Stromal cell of bone marrow (primary cell): ENCODE results near the gene SIPA1L3.
"Not testable (repeated sequence)": the region's sequence is repeated elsewhere in the genome, so short reads cannot be mapped to it uniquely, and the experiment has no call there.

Source experiments
- DNase-seq: peaks from one replicate; pipeline ENCODE4 v3.0.0-alpha.2; 2012; ENCODE audit warnings: low read depth

The SIPA1L3 gene

DNA sequence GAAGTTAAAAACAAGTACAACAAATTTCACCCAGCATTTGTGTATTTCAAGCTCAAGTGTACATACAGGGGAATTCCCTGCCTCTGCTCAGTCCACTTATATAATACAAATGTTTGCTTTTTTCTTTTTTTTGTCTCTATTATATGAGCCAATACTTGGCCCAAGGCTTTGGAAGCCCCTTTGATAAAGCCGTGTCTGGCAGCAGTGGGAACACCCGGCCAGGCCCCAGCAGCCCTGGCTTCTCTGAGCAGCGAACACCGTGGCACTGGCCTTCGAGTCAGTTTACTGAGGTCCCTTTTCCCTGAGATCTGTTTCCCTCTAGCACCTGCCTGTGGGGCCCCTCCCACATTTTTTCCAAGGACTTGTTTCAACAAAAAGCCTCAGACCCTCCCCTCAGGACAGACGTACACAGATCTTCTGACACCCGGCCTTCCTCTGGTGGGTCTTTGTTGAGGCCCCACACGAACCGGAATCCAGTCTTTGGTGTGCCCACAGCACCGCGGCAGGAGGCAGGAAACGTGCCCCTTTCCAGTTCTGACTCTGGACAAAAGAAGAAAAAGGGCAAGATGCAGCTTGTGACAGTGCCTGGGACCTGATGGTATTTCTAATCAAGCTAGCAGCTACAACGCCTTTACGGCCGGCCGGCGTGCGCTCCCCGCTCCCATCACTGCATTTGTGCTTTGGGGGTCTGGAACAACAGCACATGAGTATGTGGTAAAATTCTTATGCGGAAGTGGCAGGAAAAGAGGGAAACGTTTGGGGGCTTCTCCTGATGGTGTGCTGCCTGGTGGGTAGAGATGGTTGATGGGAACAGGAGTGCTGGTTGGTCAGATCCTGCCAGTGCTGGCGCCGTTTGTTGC lies 13.8 kb downstream of the SIPA1L3 start:
- no peak for DNase-seq

DNA sequence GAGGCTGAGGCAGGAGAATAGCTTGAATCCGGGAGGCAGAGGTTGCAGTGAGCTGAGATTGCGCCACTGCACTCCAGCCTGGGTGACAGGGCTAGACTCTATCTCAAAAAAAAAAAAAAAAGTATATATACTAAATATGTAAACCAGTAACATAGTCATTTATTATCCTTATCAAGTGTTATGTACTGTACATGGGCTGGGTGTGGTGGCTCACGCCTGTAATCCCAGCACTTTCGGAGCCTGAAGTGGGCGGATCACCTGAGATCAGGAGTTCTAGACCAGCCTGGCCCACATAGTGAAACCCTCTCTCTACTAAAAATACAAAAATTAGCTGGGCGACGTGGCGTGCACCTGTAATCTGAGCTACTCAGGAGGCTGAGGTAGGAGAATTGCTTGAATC lies 17.6 kb downstream of the SIPA1L3 start:
- not testable (repeated sequence) for DNase-seq

DNA sequence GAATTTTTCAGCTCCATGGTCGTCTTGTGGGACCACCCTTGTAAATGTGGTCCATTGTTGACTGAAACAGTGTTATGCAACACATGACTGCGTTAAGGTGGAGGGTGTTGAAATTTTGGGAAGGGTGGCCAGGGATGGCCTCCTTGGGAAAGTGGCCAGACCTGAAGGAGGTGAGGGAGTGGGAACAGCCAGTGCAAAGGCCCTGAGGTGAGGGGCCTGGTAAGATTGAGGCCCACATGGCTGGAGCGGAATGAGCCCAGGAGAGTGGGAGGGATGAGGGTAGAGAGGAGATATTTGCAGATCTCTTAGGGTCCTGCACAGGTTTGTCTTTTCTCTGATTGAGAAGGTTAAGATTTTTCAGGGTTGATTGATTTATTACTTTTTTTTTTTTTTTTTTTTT lies 18.2 kb downstream of the SIPA1L3 start:
- no peak for DNase-seq

DNA sequence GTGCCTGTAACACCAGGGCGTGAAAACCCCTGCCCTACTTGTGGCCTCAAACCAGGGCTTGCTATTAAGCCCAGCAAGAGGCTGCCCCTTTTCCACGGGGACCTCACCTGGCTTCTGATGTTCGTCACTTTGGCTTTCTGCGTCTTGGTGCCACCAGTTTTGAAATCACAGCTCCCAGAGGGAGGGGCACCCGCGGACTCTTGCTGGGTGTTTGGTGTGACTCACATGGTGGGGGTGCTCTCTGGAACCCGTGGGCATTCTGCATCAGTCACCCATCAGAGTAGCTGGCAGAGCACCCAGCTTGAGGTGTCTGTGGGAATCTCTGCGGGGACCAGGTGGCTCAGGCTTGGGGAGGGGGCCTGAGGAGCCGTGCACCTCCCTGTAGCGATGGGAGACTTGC lies 19.2 kb downstream of the SIPA1L3 start:
- no peak for DNase-seq

DNA sequence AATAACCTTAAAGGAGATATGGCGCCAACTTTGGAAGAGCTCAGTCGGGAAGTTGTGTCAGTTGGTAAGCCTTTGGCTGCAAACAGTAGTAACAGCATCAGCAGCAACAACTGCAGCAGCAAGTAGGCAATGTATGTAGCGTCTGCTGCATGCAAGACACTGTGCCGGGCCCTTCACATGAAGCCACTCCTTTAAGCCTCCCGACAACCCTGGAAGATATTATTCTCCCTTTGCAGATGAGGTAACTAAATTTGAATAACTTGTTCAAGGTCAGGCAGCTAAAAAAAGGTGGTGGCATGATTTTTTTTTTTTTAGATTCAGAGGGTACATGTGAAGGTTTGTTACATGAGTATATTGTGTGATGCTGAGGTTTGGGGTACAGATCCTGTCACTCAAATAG lies 19.7 kb downstream of the SIPA1L3 start:
- no peak for DNase-seq

DNA sequence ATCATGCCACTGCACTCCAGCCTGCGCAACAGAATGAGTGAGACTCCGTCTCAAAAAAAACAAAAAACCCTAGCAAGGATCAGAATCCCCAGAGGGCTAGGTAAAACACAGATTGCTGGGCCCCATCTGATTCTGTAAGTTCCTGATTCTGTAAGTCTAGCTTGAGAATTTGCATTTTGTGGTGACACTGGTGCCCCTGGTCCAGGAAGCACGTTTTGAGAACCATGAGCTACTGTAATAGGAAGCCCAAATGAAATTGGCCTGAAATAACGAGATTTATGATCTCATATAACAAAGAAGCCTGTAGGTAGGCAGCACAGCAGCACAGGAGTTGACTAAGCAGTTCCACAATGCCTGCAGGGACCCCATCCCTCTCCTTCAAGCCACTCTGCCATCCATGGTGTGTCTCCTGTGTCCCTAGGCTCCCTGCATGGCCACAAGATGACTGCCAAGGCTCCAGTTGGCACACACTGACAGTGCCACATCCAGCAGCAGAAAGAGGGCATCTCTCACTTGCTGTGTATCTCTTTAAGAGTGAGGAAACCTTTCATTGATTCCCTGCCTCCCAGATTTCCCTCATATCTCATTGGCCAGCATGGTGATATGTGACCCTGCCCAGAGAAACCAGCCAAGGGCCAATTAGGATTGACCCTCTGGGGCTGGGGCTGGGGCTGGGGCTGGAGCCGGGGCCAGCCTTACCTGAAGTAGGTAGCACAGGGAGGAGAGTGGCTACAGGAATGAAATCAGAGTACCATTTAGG lies 21.7 kb downstream of the SIPA1L3 start:
- no peak for DNase-seq

DNA sequence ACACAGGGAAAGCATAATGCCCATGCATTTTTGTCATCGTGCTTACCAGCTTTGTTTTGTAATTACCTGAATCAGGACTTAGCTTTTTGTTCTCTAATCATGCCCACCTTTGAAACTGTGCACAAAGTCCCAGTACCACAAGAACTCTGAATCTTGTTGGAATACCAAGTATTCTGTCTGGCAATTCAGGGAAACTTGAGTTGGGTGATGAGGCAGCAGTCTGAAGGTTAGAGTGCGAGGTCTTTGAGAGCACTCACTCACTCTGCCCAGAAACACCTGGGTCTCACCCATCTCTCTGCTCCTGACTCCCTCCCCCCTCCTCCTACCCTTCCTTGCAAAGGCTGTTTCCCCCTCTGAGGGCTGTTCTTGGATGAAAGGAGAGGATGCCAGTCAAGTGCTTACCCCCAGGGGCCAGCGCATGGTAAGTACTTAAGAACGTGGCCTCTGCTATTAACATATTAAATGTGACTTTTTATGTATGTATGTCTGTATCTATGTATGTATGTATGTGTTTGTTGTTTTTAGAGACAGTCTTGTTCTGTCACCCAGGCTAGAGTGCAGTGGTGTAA lies 22.4 kb downstream of the SIPA1L3 start:
- no peak for DNase-seq

DNA sequence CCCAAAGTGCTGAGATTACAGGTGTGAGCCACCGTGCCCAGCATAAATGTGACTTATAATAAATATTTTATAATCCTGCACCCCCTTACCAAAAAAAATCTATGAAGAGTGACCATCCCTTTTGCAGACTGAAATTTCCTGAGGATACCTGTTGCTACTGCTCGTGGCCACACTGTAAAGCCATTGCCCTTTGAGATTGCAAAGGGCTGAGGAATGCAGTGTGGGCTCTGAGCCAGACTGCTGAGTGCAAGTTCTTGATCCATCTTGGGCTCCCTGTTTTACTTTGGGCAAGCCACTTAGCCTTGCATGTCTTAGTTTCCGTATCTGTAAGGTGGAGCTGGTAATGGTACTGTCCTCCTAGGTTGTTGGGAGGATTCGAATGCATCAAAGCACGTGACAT lies 23.4 kb downstream of the SIPA1L3 start:
- DNase-seq: no peak

DNA sequence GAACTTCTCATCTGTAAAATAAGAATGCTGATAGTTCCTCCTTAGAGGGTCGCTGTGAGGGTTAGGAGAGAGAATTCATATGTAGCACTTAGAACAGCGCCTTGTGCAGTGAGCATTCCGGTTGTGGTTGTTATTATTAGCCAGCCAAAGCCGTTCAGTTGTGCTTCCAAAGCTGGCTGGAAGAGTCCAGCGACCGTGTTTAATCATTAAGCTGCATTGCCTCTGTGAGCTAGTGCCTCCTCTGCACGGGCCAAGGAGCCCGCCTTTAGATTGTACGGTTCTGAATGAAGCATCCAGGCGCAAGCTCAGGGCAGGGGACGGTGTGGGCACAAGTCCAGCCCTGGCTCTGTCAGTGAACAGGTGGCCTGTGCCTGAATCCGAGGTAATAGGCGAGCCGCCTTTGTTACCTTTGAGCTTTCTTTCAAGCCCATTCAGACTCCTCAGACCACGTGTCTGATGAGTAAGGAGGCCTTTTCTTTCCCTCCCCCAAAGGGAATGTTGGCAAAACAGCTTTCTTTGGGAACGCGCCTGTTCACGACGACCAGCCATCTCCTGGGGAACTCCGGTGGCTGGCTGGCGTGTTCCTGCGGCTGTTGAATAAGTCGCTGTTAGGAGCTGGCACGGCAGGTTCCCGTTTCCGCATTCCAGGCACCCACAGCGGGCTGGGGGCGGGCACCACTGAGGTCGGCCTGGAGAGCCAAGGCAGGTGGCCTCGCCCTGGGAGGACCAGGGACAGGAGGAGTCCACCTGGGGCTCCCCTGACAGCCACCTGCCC lies 25.1 kb downstream of the SIPA1L3 start:
- DNase-seq: peak; percentile 38

DNA sequence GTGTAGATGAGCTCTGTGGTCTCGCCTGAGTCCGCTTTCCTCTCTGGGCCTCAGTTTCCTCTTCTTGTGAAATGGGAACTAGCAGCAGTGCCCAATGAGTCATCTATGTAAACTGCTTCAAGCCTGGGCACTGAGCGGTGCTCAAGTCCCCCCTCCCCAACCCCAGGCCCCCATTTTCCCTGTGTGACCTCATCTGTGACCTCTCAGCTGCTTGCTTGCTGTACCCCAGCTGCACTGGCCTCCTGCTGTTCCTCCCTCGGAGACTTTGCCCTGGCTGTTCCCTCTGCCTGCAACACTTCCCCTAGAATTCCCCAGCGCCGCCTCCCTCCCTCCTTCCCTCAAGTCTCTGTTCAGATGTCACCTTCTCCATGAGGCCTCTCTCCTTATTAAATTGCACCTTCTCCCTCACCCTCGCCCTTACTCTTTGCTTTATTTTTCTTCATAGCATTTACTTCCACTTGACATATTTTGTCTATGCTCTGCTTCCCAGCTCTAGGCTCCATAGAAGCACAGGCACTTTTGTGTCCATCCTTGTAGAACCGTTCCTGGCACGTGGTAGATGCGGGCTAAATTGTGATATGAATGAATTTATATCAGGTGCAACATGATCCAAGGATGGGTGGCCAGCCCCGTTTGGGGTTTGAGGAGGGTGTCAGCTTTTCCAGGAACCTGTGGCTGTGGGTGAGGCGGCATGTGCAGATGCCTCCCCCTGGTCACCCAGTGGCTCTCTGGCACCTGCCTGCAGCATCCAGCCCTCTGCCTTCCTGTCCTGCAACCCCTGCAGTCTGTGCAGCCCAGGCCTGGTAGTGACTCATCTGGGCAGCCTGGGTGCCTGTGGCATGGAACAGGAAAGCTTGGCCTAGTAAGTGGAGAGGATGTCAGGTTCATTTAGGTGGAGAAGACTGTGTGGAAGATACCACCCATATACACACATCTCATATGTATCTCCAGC lies 26.3 kb downstream of the SIPA1L3 start:
- DNase-seq: peak; percentile 3

DNA sequence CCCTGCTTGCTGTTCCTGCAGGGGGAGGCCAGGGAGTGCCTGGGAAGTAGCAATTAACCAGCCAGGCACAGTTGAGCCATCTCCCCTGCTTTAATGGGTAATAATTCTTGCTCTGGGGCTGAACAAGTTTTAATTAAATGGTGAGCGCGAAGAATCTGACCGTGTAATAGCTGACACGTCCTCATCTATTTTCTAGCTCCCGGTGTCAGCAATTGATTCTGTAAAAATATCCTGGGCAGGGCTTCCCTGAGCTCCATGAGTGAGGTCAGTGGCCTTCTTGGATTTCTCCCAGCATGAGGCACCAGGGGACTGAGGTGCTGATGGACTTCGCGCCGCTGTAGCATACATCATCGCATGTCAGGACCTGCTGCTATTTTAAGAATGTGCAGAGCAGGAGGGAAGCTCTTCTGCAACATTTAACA lies 26.9 kb downstream of the SIPA1L3 start:
- peak; percentile 10 for DNase-seq

DNA sequence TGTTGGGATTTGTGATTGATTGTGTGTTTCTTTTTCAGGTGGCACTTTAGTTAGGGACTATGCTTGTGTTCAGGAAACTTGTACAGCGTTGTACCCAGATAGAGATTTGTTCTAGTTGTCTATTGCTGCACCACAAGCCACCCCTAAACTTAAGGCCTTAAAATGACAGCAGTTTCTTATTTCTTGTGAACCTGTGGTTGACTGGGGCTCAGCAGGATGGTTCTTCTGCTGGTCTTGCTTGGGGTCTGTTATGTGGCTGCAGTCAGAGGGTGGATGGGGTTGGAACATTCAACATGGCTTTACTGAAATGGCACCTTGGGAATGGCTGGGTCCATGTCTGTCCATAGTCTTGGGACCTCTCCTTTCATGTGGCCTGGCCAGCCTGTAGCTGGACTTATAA lies 28.3 kb downstream of the SIPA1L3 start:
- DNase-seq: no peak

DNA sequence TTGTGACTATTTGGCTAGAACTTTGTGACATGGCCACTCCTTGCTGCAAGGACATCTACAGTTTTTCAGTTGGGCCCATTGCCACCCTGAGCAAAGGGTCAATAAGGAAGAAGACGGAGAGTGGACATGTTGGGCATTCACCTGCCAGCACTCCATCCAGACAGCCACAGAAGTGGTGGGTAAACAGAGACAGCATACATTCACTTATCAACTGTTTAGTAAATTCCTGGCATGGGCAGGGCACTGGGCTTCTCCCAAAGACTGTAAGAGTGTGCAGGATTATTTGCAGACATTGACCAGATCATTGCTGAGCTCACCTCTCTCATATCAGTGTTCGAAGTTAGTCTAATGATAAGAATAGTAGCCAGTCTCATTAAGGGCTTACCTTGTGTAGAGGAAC lies 29.2 kb downstream of the SIPA1L3 start:
- no peak for DNase-seq

DNA sequence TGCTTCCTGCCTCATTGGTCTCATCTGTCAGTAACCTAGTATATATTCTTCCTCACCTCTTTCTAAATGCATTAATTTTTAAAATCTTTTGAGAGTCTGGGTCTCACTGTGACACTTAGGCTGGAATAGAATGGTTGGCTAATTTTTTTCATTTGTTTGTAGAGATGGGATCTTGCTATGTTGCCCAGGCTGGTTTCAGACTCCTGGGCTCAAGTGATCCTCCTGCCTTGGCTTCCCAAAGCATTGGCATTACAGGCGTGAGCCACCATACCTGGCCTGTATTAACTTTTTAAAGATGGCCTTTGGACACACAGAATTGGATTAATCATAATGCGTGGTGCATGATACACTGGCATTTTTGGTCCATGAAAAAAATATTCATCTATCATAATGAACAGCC lies 29.9 kb downstream of the SIPA1L3 start:
- no peak for DNase-seq

DNA sequence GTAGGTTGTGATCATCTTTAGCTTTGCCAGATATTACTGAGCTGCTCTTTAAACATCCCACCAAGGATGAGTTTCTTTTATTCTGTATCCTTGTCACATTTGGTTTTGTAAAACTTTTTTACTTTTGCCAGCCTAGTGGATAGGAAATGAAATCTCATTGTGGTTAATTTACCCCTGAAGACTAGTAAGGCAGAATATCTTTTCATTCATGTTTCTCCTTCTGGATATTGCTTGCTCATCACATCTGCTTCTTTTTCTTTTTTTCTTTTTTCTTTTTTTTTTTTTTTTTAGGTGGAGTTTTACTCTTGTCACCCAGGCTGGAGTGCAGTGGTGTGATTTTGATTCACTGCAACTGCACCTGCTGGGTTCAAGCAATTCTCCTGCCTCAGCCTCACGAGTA lies 31.3 kb downstream of the SIPA1L3 start:
- no peak for DNase-seq

DNA sequence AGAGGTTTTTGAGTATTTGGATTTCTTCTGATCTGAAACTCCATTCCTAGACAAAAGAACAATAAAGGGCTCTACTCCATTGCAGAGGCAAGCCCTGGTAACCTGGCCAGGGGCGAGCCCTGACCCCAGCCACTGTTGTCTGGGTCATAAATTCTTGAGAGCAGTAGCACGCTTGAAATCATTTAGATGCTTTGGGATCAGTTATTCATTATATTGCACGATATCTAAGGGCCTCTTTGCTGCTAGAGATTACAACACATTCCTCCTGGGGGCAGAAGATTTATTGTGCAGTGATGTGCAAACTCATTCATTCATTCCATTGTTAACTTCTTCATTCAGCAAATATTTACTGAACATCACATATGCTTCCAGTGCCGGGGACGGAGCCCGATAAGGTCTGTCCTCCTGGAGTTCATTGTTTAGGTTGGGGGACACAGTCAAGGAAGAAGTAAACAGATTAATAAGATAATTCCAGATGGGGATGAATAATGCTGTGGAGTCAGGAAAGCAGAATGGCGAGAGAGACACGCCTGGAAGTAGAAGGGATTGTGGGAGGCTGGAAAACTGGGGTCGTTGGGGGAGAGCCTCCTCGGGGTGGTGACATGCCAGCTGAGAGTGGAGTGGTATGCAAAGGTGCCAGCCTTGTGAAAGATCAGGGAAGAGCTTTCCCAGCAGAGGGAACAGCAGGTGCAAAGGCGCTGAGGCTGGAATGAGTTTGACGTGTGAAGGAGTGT lies 34.9 kb downstream of the SIPA1L3 start:
- DNase-seq: no peak

DNA sequence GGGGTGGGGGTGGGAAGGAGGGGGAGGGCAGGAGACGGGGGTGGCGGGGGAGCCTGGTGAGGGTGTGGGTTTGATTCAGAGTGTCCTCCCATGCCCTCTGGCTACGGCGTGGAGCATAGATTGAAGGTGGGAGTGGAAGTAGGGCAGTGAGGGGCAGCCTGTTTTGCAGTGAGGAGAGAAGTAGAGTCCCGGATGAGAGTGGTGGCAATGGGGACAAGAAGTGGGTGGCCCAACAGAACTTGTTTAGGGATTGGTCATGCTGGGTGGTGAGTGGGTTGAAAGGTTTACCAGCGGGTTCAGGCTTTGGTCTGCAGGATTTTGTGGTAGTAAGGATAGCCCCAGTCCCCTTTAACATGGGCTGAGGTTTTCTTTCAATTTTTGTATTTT lies 35.5 kb downstream of the SIPA1L3 start:
- DNase-seq: no peak

DNA sequence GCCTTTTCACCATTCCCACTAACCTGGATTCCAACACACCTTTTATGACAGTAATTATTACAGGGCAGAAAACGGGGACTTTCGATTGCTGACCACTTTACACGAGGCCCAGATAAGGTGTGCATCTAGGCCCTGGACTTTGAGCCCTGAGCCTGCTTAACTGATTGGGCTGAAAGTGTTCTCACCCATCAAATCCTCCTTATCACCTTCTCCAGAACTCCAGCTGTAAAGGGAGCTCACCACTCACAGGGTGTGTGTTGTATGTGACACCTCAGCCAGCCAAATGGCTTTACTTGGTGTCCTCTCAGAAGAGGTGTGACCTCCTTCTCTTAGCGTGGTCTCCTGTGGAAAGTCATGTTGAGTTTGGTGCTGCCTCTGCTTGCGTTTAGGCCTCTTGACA lies 36.5 kb downstream of the SIPA1L3 start:
- DNase-seq: no peak

DNA sequence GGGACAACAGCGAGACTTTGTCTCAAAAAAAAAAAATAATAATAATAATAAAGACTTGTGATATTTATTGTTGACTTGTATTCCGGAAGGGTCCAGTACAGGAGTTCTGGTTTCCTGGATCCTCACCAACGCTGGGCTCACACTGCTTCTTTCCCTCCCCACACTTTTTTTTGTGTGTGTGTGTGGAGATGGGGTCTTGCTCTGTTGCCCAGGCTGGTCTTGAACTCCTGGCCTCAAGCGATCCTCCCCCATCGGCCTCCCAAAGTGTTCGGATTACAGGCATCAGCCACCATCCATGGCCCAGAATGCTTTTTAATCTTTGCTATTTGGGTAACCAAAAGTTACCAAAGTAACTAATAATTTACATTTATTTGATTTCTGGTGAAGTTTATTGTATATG lies 39.1 kb downstream of the SIPA1L3 start:
- no peak for DNase-seq

DNA sequence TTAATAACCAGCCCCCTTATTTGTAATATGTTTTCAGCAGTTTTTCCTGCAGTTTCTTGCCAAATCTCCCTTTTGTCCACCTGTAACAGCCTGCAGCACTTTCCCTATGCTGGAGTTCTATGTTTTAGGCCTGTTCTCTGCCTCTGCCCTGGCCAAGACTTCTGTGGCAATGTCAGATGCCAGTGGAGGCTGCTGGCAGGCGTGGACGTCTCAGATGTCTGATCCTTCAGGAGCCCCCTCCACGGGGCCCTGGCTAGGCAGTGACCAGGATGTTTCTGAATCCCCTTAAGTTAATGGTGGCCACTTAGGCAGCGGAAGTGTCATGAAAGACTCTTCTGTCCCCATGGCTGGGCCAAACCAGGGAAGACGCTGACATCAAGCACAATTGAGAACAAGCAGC lies 40.8 kb downstream of the SIPA1L3 start:
- DNase-seq: no peak

DNA sequence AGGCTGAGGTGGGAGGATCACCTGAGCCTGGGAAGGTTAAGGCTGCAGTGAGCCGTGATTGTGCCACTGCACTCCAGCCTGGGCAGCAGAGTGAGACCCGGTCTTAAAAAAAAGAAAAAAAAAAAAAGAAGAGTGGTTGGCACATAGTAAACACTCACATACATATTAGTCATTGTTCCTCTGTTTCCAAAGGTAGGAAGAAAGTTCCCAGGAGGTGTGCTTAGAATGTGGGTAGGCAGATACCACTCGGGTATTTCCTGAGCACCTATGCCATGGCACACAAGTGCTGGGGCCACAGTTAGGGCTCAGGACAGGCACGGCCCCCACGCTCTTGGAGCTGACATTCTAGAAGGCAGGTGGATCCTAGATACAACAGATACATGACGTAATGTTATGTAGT lies 41.4 kb downstream of the SIPA1L3 start:
- no peak for DNase-seq
